Naive thymus-derived CD8-positive, alpha-beta T cell (primary cell): ENCODE results near the gene PEX10. TPM values are rescaled to one million over a fixed set of nuclear protein-coding genes. Genes with fewer than 3 reads are reported as not detected.
A peak's percentile ranks its signal among the peaks of the same experiment; 100 is the strongest.

ENCODE experiments used
- ATAC-seq, 2 donors: fragments of 150-1000 bp; cut with Tn5 transposase in 1 of 2; sonication (Bioruptor Pico), chemical (Tn5 transposase) in 1 of 2; 1 replicate in 1 of 2; 2 replicates in 1 of 2; pipeline ENCODE4 v1.10.0; 2021; ENCODE audit warnings: mild to moderate bottlenecking in 2 of 2, moderate library complexity in 2 of 2
- POLR2A ChIA-PET: fragments of 350-600 bp; sonication (Branson Sonifier 250); formaldehyde crosslinking; loops from one replicate; lab custom pipeline; 2021; ENCODE audit warnings: antibody characterized with exemption; lab: Charles Lee
- DNase-seq, 10 donors: peaks; one replicate each; pipeline versions ENCODE4 v3.0.0 to v3.0.0-alpha.2; 2020 to 2022
- H3K27ac Mint-ChIP-seq, 10 donors: one replicate each; pipeline ENCODE4 v1.8.0; 2020 to 2022; ENCODE audit warnings: mild to moderate bottlenecking in 10 of 10, mixed read lengths in 10 of 10, moderate library complexity in 4 of 10, inconsistent platforms in 1 of 10
- H3K27me3 Mint-ChIP-seq, 5 donors: one replicate each; pipeline ENCODE4 v1.8.0; 2021 to 2022; ENCODE audit warnings: mixed read lengths in 5 of 5
- H3K36me3 Mint-ChIP-seq, 3 donors: one replicate each; pipeline ENCODE4 v1.8.0; 2020 to 2022; ENCODE audit warnings: mixed read lengths in 3 of 3, mild to moderate bottlenecking in 2 of 3, inconsistent platforms in 1 of 3
- H3K4me1 Mint-ChIP-seq, 4 donors: one replicate each; pipeline ENCODE4 v1.8.0; 2021 to 2022; ENCODE audit warnings: mixed read lengths in 4 of 4
- H3K4me3 Mint-ChIP-seq, 10 donors: one replicate each; pipeline ENCODE4 v1.8.0; 2020 to 2022; ENCODE audit warnings: mild to moderate bottlenecking in 10 of 10, mixed read lengths in 10 of 10, moderate library complexity in 6 of 10, inconsistent platforms in 1 of 10
- H3K9me3 Mint-ChIP-seq, 9 donors: one replicate each; pipeline ENCODE4 v1.8.0; 2020 to 2022; ENCODE audit warnings: mixed read lengths in 9 of 9, mild to moderate bottlenecking in 3 of 9, inconsistent platforms in 1 of 9, moderate library complexity in 1 of 9
- polyA plus RNA-seq, 3 donors: library from polyadenylated mRNA; unstranded; fragments of 300-500 nt; fragmentation: Illumina TruSeq; gene quantifications; one replicate each; pipeline ENCODE4 v1.2.3, GENCODE V29; 2021
- total RNA-seq, 8 experiments: library from RNA in 2 of 8; stranded (reverse) in 2 of 8; gene quantifications; one replicate each; pipeline ENCODE4 v1.2.3 and lab custom pipeline; 2021 to 2026

The PEX10 gene
- total and polyA plus RNA-seq, 5 experiments from 2014 or later: 7.5 to 20.1 (median 10.4) TPM

GRCh38 chr1:2355373-2356261, 56.7 kb downstream of the PEX10 start:
- POLR2A ChIA-PET: no interaction called here
- ATAC-seq (no peak), DNase-seq (peak in 2 of 10 donors; percentile 3 to 48)
- Mint-ChIP-seq H3K27ac (no peak overlapping the region), H3K9me3 (no peaks in the 10 kb centered on the region), H3K4me1 (peaks cover 0 to 3% (median 0%) of the 10 kb centered on the region in 4 donors), H3K36me3 (peaks cover 0 to 4% (median 0%) of the 10 kb centered on the region in 3 donors), H3K27me3 (no peaks in the 10 kb centered on the region), H3K4me3 (no peak overlapping the region)

DNA sequence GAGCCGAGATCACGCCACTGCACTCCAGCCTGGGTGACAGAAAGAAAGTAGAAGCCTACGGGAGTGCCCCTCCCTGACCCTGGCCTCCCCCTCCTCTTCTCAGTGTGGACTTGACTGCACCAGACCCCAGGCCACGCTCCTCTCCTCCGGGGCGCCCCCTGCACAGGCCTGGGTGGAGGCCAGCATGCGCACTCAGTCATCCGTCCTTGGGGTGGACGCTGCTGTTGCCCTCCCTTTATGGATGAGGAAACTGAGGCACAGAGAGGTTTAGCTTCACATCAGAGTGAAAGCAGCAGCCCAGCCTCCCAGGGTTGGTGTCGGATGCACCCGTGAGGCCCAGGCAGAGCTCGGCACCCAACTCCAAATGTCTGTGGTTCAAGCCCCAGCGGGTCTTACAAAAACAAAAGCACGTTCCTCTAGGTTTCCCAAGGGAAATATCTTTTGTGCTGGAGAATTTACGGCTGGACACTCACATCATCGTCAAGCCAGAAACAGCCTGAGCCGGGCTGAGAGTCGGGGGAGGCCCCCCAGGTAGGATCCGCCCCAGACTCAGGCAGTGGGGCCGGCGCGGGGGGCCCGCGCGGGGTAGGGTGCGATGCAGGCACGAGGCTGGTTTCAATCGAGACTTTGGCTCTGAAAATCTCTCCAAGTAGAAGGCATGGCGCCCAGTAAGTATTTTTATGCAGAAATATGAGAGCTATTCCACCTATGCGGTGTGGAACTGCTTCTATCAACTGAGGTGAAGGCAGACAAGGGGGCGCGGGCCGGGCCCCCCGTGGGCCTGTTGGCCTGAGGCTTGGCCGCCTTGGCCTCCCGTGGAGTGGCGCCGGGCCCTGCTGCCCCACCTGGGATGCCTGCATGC, 57.6 kb downstream of the PEX10 start:
- no peaks in the 10 kb centered on the region for H3K4me1 Mint-ChIP-seq
- POLR2A ChIA-PET: no interaction called here
- peak in 2 of 10 donors; percentile 2 to 46 for DNase-seq
- H3K4me3 Mint-ChIP-seq: no peak overlapping the region
- no peaks in the 10 kb centered on the region for H3K36me3 Mint-ChIP-seq
- H3K27ac Mint-ChIP-seq: no peak overlapping the region
- H3K9me3 Mint-ChIP-seq: no peaks in the 10 kb centered on the region
- ATAC-seq: no peak
- no peaks in the 10 kb centered on the region for H3K27me3 Mint-ChIP-seq

Other genes with a start within 250 kb of the PEX10 start
- gene FAAP20, start 217.8 kb downstream of the PEX10 start, total RNA-seq: 10 to 100 TPM; 39.4 to 49.3 TPM
- gene FAAP20, start 217.8 kb downstream of the PEX10 start, polyA plus RNA-seq: 10 to 100 TPM; 70.1 to 76.6 (median 74.9) TPM
- 100 to 1,000 TPM in 1 of 2 experiments, 10 to 100 TPM in 1; 98.3 to 105 TPM for gene SKI, start 184.2 kb downstream of the PEX10 start, total RNA-seq
- under 1 TPM; 0.30 to 0.80 (median 0.53) TPM for gene SKI, start 184.2 kb downstream of the PEX10 start, polyA plus RNA-seq
- gene MORN1, start 21.0 kb downstream of the PEX10 start, total RNA-seq: 10 to 100 TPM; 14.5 to 18.8 TPM
- 1 to 10 TPM; 4.3 to 7.1 (median 5.0) TPM for gene MORN1, start 21.0 kb downstream of the PEX10 start, polyA plus RNA-seq
- 100 to 1,000 TPM; 131 to 139 TPM for gene RER1, start 20.7 kb downstream of the PEX10 start, total RNA-seq
- gene RER1, start 20.7 kb downstream of the PEX10 start, polyA plus RNA-seq: 100 to 1,000 TPM; 118 to 146 (median 126) TPM
- 10 to 100 TPM; 14.8 to 16.4 TPM for gene PLCH2, start 63.7 kb upstream of the PEX10 start, total RNA-seq
- gene PLCH2, start 63.7 kb upstream of the PEX10 start, polyA plus RNA-seq: under 1 TPM; 0.37 to 0.52 (median 0.37) TPM
- gene PANK4, start 114.0 kb upstream of the PEX10 start, total RNA-seq: 100 to 1,000 TPM; 149 to 155 TPM
- gene PANK4, start 114.0 kb upstream of the PEX10 start, polyA plus RNA-seq: 10 to 100 TPM in 2 of 3 donors, 1 to 10 TPM in 1; 9.0 to 31.7 (median 13.4) TPM
- gene HES5, start 117.7 kb upstream of the PEX10 start, total RNA-seq: under 1 TPM in 1 of 2 experiments, not detected in 1; 0.30 TPM
- gene HES5, start 117.7 kb upstream of the PEX10 start, polyA plus RNA-seq: not detected
- 100 to 1,000 TPM; 187 to 190 TPM for gene TNFRSF14, start 143.8 kb upstream of the PEX10 start, total RNA-seq
- 10 to 100 TPM; 45.8 to 61.6 (median 48.9) TPM for gene TNFRSF14, start 143.8 kb upstream of the PEX10 start, polyA plus RNA-seq
- gene PRXL2B, start 174.2 kb upstream of the PEX10 start, total RNA-seq: 10 to 100 TPM; 39.6 to 45.4 TPM
- 10 to 100 TPM; 20.6 to 37.5 (median 27.4) TPM for gene PRXL2B, start 174.2 kb upstream of the PEX10 start, polyA plus RNA-seq
- gene MMEL1, start 220.5 kb upstream of the PEX10 start, total RNA-seq: 1 to 10 TPM; 2.5 to 3.3 TPM
- gene MMEL1, start 220.5 kb upstream of the PEX10 start, polyA plus RNA-seq: 10 to 100 TPM in 1 of 3 donors, 1 to 10 TPM in 2; 6.0 to 18.9 (median 9.6) TPM